Stomach (tissue), 4 donors: ENCODE results near the gene EGFR.

Source experiments
- CTCF ChIP-seq, 7 experiments: fragments of 450-650 bp in 4 of 7; fragments of 200-600 bp in 3 of 7; sonication (generic) in 3 of 7; IDR thresholded peaks; one replicate each; pipeline ENCODE4 v1.5.1; 2016 to 2019; ENCODE audit warnings: antibody characterized with exemption in 7 of 7, control low read depth in 2 of 7, mild to moderate bottlenecking in 1 of 7
- POLR2A ChIP-seq, 4 donors: fragments of 450-650 bp; IDR thresholded peaks; one replicate each; pipeline ENCODE4 v1.6.1; 2016; ENCODE audit warnings: antibody characterized with exemption in 4 of 4, control low read depth in 2 of 4, mild to moderate bottlenecking in 1 of 4, moderate library complexity in 1 of 4

- TF ChIP-seq CTCF (IDR thresholded peaks at IDR 0.05) (no peak), POLR2A (IDR thresholded peaks at IDR 0.05) (no peak)
These were observed 36.9 kb upstream of the EGFR start for GRCh38 chr7:54981913-54982312.
